ENCODE data around the gene UBXN4.
"Not testable (repeated sequence)": the region's sequence is repeated elsewhere in the genome, so short reads cannot be mapped to it uniquely, and the experiment has no call there.

Gene UBXN4

GRCh38 chr2:135762022-135762421 is 20.4 kb downstream of the UBXN4 start:
- no peak for FAIRE-seq
- DNase-seq (ENCODE audit: insufficient read length, low spot score): no peak

GRCh38 chr2:135762530-135762929 is 20.9 kb downstream of the UBXN4 start:
- no peak for DNase-seq (ENCODE audit: insufficient read length, low spot score)
- no peak for FAIRE-seq

GRCh38 chr2:135768863-135769262 is 27.2 kb downstream of the UBXN4 start:
- DNase-seq (ENCODE audit: insufficient read length, low spot score) (no peak), FAIRE-seq (no peak)

GRCh38 chr2:135773319-135773718 is 31.7 kb downstream of the UBXN4 start:
- FAIRE-seq (no peak), DNase-seq (ENCODE audit: insufficient read length, low spot score) (no peak)

- no peak for FAIRE-seq
- DNase-seq (ENCODE audit: insufficient read length, low spot score): no peak
These were observed 32.3 kb downstream of the UBXN4 start for GRCh38 chr2:135773917-135774316.

GRCh38 chr2:135775420-135775819 is 33.8 kb downstream of the UBXN4 start:
- FAIRE-seq: no peak
- DNase-seq (ENCODE audit: insufficient read length, low spot score): no peak

- no peak for DNase-seq (ENCODE audit: insufficient read length, low spot score)
- no peak for FAIRE-seq
These were observed 34.7 kb downstream of the UBXN4 start for GRCh38 chr2:135776367-135776766.

GRCh38 chr2:135782231-135782630 is 40.6 kb downstream of the UBXN4 start:
- no peak for DNase-seq (ENCODE audit: insufficient read length, low spot score)
- FAIRE-seq: peak; percentile 51

GRCh38 chr2:135783439-135783838 is 41.8 kb downstream of the UBXN4 start:
- no peak for FAIRE-seq
- no peak for DNase-seq (ENCODE audit: insufficient read length, low spot score)

- DNase-seq (ENCODE audit: insufficient read length, low spot score): no peak
- no peak for FAIRE-seq
These were observed 43.4 kb downstream of the UBXN4 start for GRCh38 chr2:135785032-135785431.

GRCh38 chr2:135786823-135787222 is 45.2 kb downstream of the UBXN4 start:
- DNase-seq (ENCODE audit: insufficient read length, low spot score): no peak
- no peak for FAIRE-seq

- DNase-seq (ENCODE audit: insufficient read length, low spot score): no peak
- no peak for FAIRE-seq
These were observed 48.8 kb downstream of the UBXN4 start for GRCh38 chr2:135790423-135790822.

GRCh38 chr2:135791418-135792190 is 49.9 kb downstream of the UBXN4 start:
- DNase-seq (ENCODE audit: insufficient read length, low spot score): no peak
- no peak for FAIRE-seq

- DNase-seq (ENCODE audit: insufficient read length, low spot score): no peak
- FAIRE-seq: no peak
These were observed 50.9 kb downstream of the UBXN4 start for GRCh38 chr2:135792401-135793150.

- FAIRE-seq: not testable (repeated sequence)
These were observed 54.0 kb downstream of the UBXN4 start for GRCh38 chr2:135795641-135796040.

GRCh38 chr2:135796606-135797005 is 55.0 kb downstream of the UBXN4 start:
- DNase-seq (ENCODE audit: insufficient read length, low spot score): no peak
- no peak for FAIRE-seq

More at GRCh38 chr2:135795641-135796040, 54.0 kb downstream of the UBXN4 start:
- not testable (repeated sequence) for DNase-seq (ENCODE audit: insufficient read length, low spot score)

- FAIRE-seq (peak; percentile 93), DNase-seq (ENCODE audit: insufficient read length, low spot score) (peak; percentile 71)
These were observed 56.0 kb downstream of the UBXN4 start for GRCh38 chr2:135797497-135798274.

GRCh38 chr2:135798275-135798705 is 56.6 kb downstream of the UBXN4 start:
- FAIRE-seq (no peak), DNase-seq (ENCODE audit: insufficient read length, low spot score) (no peak)

GRCh38 chr2:135798762-135799161 is 57.1 kb downstream of the UBXN4 start:
- FAIRE-seq (peak; percentile 53), DNase-seq (ENCODE audit: insufficient read length, low spot score) (no peak)

GRCh38 chr2:135799738-135800137 is 58.1 kb downstream of the UBXN4 start:
- no peak for FAIRE-seq
- no peak for DNase-seq (ENCODE audit: insufficient read length, low spot score)
